ENCODE results near the gene MGAT5.

DNA sequence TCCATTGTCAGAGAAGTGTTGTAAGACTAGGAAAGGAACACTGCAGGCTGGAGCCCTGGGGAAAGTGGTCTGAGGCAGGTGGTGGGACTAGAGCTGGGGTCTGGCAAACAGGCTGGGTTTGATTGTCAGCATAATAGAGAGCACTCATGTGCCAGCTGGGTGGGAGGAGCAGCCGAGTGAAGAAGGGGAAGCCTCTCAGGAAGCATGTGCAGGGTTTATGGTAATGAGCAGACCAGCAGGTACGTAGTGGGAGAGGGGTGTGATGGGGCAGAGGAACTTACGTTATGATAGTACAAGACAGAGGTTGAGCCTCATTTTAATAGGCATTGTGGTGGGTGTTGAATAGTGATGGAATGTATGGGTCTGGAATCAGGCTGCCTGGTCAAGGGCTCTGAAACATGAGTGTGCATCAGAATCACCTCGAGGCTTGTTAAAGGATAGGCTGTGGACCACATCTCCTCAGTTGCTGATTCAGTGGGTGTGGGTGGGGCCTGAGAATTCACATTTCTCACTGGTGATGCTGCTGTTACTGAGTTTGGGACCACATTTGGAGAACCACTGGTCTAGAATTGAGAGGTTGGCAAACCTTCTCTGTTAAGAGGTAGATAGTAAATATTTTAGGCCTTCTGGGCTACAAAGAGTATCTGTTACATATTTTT is 1.7 kb upstream of the MGAT5 start:
- TF ChIP-seq EP300 (IDR thresholded peaks at IDR 0.05; ENCODE audit: borderline replicate concordance): no peak
- no peak for TF ChIP-seq EGR1 (IDR thresholded peaks at IDR 0.05)
- no peak for TF ChIP-seq TAF1 (IDR thresholded peaks at IDR 0.05; ENCODE audit: low read depth)
- TF ChIP-seq RAD21 (IDR thresholded peaks at IDR 0.05; ENCODE audit: low read depth): no peak
- no peak for TF ChIP-seq REST (IDR thresholded peaks at IDR 0.05; ENCODE audit: low read depth)
- TF ChIP-seq MAX (IDR thresholded peaks at IDR 0.05): no peak
- TF ChIP-seq YY1 (IDR thresholded peaks at IDR 0.05; ENCODE audit: low read depth): no peak
- TF ChIP-seq CEBPB (IDR thresholded peaks at IDR 0.05): no peak
- TF ChIP-seq FOXM1 (IDR thresholded peaks at IDR 0.05; ENCODE audit: borderline replicate concordance, low read depth): no peak
- no peak for TF ChIP-seq ZBTB7A (IDR thresholded peaks at IDR 0.05; ENCODE audit: low read depth)
- no peak for TF ChIP-seq NFIC (IDR thresholded peaks at IDR 0.05)
- TF ChIP-seq CREB1 (IDR thresholded peaks at IDR 0.05; ENCODE audit: low read depth): no peak
- TF ChIP-seq TCF12 (IDR thresholded peaks at IDR 0.05; ENCODE audit: low read depth): no peak
- TF ChIP-seq, protein P1, sequence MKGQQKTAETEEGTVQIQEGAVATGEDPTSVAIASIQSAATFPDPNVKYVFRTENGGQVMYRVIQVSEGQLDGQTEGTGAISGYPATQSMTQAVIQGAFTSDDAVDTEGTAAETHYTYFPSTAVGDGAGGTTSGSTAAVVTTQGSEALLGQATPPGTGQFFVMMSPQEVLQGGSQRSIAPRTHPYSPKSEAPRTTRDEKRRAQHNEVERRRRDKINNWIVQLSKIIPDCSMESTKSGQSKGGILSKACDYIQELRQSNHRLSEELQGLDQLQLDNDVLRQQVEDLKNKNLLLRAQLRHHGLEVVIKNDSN (IDR thresholded peaks at IDR 0.05): no peak
